ENCODE measurements around the gene USP11. TPM values are rescaled to one million over a fixed set of nuclear protein-coding genes. Genes with fewer than 3 reads are reported as not detected.
A peak's percentile ranks its signal among the peaks of the same experiment; 100 is the strongest.

The USP11 gene
- total and polyA plus RNA-seq, 2 experiments from 2014 or later = 120 to 337 TPM

DNA sequence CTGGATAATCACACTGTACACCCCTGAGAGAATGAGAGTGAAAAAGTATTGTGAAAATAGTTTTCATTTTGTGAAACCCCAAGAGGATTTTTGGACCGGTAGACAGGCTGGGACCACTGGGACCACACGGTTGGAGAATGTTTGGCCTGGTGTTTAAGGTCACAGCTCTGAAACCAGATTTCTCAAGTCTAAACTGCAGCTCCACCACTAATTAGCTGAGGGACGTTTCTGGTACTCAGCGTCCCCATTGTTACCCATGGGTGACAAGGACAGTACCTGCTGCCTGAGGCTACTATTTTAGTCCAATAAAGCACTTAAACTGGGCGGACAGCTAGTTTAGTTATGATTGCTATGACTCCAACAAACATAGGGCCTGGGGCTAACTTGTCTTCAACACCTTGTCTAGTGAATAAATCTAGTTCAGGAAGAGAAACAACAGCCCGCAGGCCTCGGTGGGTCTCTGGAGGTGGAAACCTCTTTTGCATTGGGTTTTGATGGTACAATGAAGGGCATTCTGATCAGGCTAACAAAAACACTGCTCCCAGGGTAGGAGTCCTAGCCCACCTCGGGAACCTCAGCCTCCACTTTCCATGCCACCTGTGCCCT is 509 bp upstream of the USP11 start:
- no peaks in the 10 kb centered on the region for H3K9me3 ChIP-seq (ENCODE audit: low read depth)
- H3K27me3 ChIP-seq = no peaks in the 10 kb centered on the region
- peaks cover 17% of the 10 kb centered on the region for H3K36me3 ChIP-seq
- H3K4me3 ChIP-seq = peak overlapping the region; percentile 84
- H3K27ac ChIP-seq = peak overlapping the region; percentile 96
- TF ChIP-seq, protein P1, sequence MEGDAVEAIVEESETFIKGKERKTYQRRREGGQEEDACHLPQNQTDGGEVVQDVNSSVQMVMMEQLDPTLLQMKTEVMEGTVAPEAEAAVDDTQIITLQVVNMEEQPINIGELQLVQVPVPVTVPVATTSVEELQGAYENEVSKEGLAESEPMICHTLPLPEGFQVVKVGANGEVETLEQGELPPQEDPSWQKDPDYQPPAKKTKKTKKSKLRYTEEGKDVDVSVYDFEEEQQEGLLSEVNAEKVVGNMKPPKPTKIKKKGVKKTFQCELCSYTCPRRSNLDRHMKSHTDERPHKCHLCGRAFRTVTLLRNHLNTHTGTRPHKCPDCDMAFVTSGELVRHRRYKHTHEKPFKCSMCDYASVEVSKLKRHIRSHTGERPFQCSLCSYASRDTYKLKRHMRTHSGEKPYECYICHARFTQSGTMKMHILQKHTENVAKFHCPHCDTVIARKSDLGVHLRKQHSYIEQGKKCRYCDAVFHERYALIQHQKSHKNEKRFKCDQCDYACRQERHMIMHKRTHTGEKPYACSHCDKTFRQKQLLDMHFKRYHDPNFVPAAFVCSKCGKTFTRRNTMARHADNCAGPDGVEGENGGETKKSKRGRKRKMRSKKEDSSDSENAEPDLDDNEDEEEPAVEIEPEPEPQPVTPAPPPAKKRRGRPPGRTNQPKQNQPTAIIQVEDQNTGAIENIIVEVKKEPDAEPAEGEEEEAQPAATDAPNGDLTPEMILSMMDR (IDR thresholded peaks at IDR 0.05; ENCODE audit: low read depth, low read length) = no peak
- peaks cover 5% of the 10 kb centered on the region for H3K4me1 ChIP-seq (ENCODE audit: low read depth)
- no peak for DNase-seq (ENCODE audit: low read depth in 1 of 2, low spot score in 1 of 2)

DNA sequence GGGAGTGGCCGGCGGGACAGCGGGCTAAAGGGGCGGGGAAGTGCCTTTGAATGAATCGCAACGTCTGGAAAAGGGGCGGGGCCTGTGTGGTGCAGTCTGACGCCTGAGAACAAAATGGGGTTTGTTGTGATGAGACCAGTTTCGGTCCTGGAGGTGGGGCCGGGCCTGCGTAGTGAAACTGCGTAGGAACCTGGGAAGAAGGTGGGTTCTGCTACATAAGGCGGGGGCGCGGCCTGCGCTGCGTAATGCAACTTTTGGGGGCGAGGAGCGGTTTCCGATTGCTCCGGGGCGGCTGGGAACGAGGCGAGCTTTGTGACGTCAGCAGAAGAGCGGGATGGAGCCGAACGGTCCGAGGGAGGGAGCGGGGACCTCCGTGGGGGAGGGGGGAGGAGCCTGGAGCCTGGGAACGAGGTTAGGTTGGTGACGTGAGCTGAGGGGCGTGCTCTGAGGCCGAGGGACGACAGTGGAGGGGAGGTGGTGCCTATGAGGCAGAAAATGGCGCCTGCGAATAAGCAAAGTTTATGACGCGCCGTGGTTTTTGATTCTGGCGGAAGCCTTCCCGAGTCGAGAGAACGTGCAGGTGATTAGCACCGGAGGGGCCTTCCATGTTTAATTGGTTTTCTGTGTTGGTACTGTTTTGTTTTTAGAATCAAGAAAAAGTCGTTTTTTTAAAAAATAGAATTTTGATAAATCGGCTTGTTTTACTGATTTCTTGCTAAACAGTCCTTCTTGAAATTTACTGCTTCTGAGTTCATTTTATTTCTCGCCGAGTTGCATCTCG is 714 bp downstream of the USP11 start:
- DNase-seq (ENCODE audit: low read depth in 1 of 2, low spot score in 1 of 2) = peak; percentile 97 to 98
- Histone ChIP-seq H3K4me3 (peak overlapping the region; percentile 84), H3K27me3 (no peaks in the 10 kb centered on the region), H3K27ac (peak overlapping the region; percentile 96), H3K4me1 (ENCODE audit: low read depth) (peaks cover 7% of the 10 kb centered on the region), H3K9me3 (ENCODE audit: low read depth) (no peaks in the 10 kb centered on the region), H3K36me3 (peaks cover 4% of the 10 kb centered on the region)
- TF ChIP-seq, protein P1 (IDR thresholded peaks at IDR 0.05; ENCODE audit: low read depth, low read length) = no peak

DNA sequence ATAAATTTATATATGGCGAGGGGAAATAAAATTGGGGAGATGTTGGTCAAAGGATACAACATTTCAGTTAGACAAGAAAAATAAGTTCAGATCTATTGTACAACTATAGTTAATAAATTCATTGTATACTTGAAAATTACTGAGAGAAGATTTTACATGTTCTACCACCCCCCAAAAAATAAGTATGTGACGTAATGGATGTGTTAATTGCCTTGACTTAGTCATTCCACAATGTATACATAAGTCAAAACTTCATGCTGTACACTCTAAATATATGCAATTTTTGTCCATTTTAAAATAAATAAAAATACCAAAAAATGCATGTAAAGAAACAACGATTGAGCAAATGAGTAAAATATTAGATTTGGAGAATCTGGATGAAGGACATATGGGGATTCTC is 1.8 kb downstream of the USP11 start:
- Histone ChIP-seq H3K36me3 (peaks cover under 1% of the 10 kb centered on the region), H3K27ac (peak overlapping the region; percentile 96), H3K4me3 (peak overlapping the region; percentile 84), H3K27me3 (no peaks in the 10 kb centered on the region), H3K9me3 (ENCODE audit: low read depth) (no peaks in the 10 kb centered on the region), H3K4me1 (ENCODE audit: low read depth) (peaks cover 7% of the 10 kb centered on the region)
- DNase-seq (ENCODE audit: low read depth in 1 of 2, low spot score in 1 of 2) = peak in 1 of 2 donors; percentile 19
- TF ChIP-seq, protein P1 (IDR thresholded peaks at IDR 0.05; ENCODE audit: low read depth, low read length) = no peak

DNA sequence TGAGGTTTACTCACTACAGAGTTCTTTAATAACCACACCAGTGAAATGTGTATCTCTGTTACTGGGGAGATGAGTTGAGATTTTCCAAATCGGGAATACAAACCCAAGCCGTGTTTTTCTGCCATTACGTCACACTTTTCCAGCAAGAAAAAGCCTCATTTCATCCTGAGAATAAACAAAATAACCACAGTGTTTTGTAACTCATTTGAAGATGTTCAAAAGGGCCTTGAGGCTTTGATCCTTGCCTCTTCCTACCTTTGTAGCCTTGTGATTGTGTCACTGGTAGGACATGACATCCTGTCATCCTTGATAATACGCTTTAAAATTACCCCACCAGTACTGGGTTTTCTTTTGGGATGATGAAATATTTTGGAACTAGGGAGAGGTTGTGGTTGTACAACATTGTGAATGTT is 2.9 kb downstream of the USP11 start:
- Histone ChIP-seq H3K27me3 (no peaks in the 10 kb centered on the region), H3K9me3 (ENCODE audit: low read depth) (no peaks in the 10 kb centered on the region), H3K4me1 (ENCODE audit: low read depth) (peaks cover 7% of the 10 kb centered on the region), H3K4me3 (no peak overlapping the region), H3K27ac (no peak overlapping the region), H3K36me3 (peaks cover 11% of the 10 kb centered on the region)
- DNase-seq (ENCODE audit: low read depth in 1 of 2, low spot score in 1 of 2) = peak in 1 of 2 donors; percentile 27
- TF ChIP-seq, protein P1 (IDR thresholded peaks at IDR 0.05; ENCODE audit: low read depth, low read length) = no peak

DNA sequence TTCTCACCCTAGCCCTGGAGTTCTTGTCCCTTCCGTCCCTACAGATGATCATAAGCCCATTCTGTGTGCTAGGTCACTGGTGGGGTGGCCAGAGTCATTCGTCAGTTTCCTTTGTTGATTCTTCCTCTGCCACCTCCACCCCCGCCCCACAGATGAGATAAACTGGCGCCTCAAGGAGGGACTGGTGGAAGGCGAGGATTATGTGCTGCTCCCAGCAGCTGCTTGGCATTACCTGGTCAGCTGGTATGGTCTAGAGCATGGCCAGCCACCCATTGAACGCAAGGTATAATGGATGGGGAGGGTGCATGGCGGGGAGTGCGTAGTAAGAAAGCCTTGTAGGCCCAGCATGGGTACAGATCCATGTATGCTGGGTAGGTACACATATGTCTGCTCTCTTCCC is 6.4 kb downstream of the USP11 start:
- no peak for DNase-seq (ENCODE audit: low read depth in 1 of 2, low spot score in 1 of 2)
- Histone ChIP-seq H3K27ac (no peak overlapping the region), H3K9me3 (ENCODE audit: low read depth) (no peaks in the 10 kb centered on the region), H3K36me3 (peaks cover 38% of the 10 kb centered on the region), H3K27me3 (no peaks in the 10 kb centered on the region), H3K4me1 (ENCODE audit: low read depth) (peaks cover 7% of the 10 kb centered on the region), H3K4me3 (no peak overlapping the region)
- TF ChIP-seq, protein P1 (IDR thresholded peaks at IDR 0.05; ENCODE audit: low read depth, low read length) = no peak
